ENCODE results near the gene IGDCC3. TPM values are rescaled to one million over a fixed set of nuclear protein-coding genes. Genes with fewer than 3 reads are reported as not detected.

Gene IGDCC3
- total and polyA plus RNA-seq, 2 of the 8 experiments (the other 6 are each of a cell fraction or from before 2014, with no cell fraction given): 26.8 to 45.7 TPM

DNA sequence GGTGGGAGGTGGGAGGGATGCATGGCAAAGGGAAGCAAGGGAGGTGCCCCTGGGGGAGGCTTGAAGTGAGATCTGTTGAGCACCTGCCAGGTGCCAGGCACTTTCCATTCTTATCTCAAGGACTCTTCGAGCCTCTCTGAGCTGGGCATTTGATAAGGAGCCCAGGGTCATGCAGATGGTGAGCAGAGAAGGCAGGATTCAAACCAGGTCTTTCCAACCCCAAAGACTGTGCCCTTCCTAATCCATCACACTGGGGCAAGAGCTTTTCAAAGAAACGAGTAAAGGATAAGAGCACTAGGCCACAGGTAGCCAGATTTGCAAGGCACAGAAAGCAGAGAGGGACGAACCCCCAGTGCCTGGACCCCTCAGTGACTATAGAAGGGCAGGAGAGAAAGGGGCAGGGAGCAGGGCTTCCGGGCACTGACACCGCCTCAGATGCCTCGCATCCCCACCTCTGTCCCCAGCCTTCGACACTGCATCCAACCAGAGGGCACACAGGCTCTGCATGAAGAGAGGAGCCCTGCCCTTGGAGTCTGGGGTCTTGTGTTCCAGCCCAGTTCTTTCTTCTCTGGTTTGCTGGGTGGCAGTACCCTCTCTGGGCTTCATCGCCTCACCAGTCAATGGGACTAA lies 23.9 kb upstream of the IGDCC3 start:
- H2BK15ac ChIP-seq (ENCODE audit: low read length): peak overlapping the region; percentile 49; the same call in 1 of the 2 replicates
- FAIRE-seq (no peak), DNase-seq (ENCODE audit: low read depth in 1 of 2, low spot score in 2 of 2) (no peak)
- no peak overlapping the region for H2AFZ ChIP-seq (ENCODE audit: low read length)
- peak overlapping the region in 1 of 2 experiments; percentile 15; a peak in 2 of 4 replicates for H3K4me2 ChIP-seq (ENCODE audit: insufficient read depth in 1 of 2, low read depth in 2 of 2, low read length in 2 of 2)
- no peaks in the 10 kb centered on the region for H3K79me2 ChIP-seq (ENCODE audit: control insufficient read depth in 1 of 2, insufficient read depth in 2 of 2, low read length in 2 of 2)
- H3K14ac ChIP-seq (ENCODE audit: insufficient read length): no peak overlapping the region
- H2BK120ac ChIP-seq (replicated peaks; ENCODE audit: low read depth, low read length): no peak overlapping the region
- H3K23ac ChIP-seq (ENCODE audit: insufficient read length): no peak overlapping the region
- H2BK12ac ChIP-seq (ENCODE audit: low read depth, low read length): peak overlapping the region; percentile 3; the same call in 1 of the 2 replicates
- H4K20me1 ChIP-seq (replicated peaks in 1 of 2; ENCODE audit: control insufficient read depth in 1 of 2, insufficient read depth in 2 of 2, low read length in 2 of 2): peaks cover 0 to 4% of the 10 kb centered on the region in 2 experiments
- peak overlapping the region; percentile 26; the same call in 1 of the 2 replicates for H3K18ac ChIP-seq (ENCODE audit: extremely low read depth, low read length)
- H3K9ac ChIP-seq (replicated peaks in 1 of 4; ENCODE audit: extremely low read depth in 1 of 4, low read depth in 3 of 4, low read length in 3 of 4): no peak overlapping the region
- TF ChIP-seq GTF2F1 (IDR thresholded peaks at IDR 0.05; ENCODE audit: borderline replicate concordance, low read depth, low read length) (no peak), EZH2 (IDR thresholded peaks at IDR 0.05; ENCODE audit: low read depth, low read length, severe bottlenecking) (peak; percentile 7), RFX5 (IDR thresholded peaks at IDR 0.05; ENCODE audit: borderline replicate concordance, low read depth, low read length) (no peak), TAF1 (IDR thresholded peaks at IDR 0.05; ENCODE audit: low read depth, low read length) (0 out of 2 replicates have a peak, but pooled peaks have one; percentile 19)
- H3K27me3 ChIP-seq (replicated peaks in 1 of 4; ENCODE audit: control insufficient read depth in 3 of 4, extremely low read depth in 1 of 4, insufficient read depth in 3 of 4, low read length in 3 of 4): peaks cover 6 to 16% (median 12%) of the 10 kb centered on the region in 4 experiments
- H4K8ac ChIP-seq (ENCODE audit: extremely low read depth, insufficient read depth, low read length): no peak overlapping the region
- H3K23me2 ChIP-seq (ENCODE audit: low read depth, low read length): peaks cover 1% of the 10 kb centered on the region
- WGBS, 2 experiments (ENCODE audit: extremely low coverage in 1 of 2, insufficient coverage in 1 of 2, insufficient read length in 1 of 2, insufficient replicate concordance in 2 of 2, low coverage in 1 of 2, low lambda C conversion rate in 2 of 2, missing lambda C conversion rate in 1 of 2): 89% methylated on average over 7 of the region's 8 CpGs; no CpG with 5 or more reads in 1 of the 2 experiments
- H2BK5ac ChIP-seq (ENCODE audit: low read depth, low read length): no peak overlapping the region
- no peaks in the 10 kb centered on the region; a peak in 1 of 8 replicates for H3K36me3 ChIP-seq (ENCODE audit: control insufficient read depth in 2 of 4, insufficient read depth in 4 of 4, low read length in 3 of 4)
- POLR2A ChIA-PET (ENCODE audit: partially characterized antibody): interaction anchor here (0.6 to 15.2 kb wide), 10 partner anchors 8 to 468 kb away, joined by 3 to 229 read pairs (median 3); partner anchors contain the start of genes DPP8, HACD3, IGDCC4 and RAB11A
- H2AK5ac ChIP-seq (ENCODE audit: low read depth, low read length): peak overlapping the region; percentile 1; the same call in 1 of the 2 replicates
- no peaks in the 10 kb centered on the region for H3K9me3 ChIP-seq (ENCODE audit: insufficient read depth in 2 of 2, low read depth in 1 of 2, low read length in 1 of 2)
- H3K4me3 ChIP-seq (ENCODE audit: extremely low read depth in 1 of 4, insufficient read depth in 2 of 4, low read depth in 3 of 4, low read length in 4 of 4): no peak overlapping the region
- H4K91ac ChIP-seq (replicated peaks; ENCODE audit: insufficient read length, low read length): no peak overlapping the region
- H4K5ac ChIP-seq (ENCODE audit: insufficient read length, low read depth, low read length): no peak overlapping the region
- H2BK20ac ChIP-seq (ENCODE audit: low read length): 0 out of 2 replicates have a peak overlapping the region, but pooled peaks have one; percentile 23
- H3K56ac ChIP-seq (replicated peaks; ENCODE audit: insufficient read length, low read depth, low read length): no peak overlapping the region
- no peak overlapping the region for H3K27ac ChIP-seq (ENCODE audit: low read depth, low read length)
- H3K4ac ChIP-seq (replicated peaks; ENCODE audit: insufficient read length, low read depth, low read length): no peak overlapping the region
- H3K79me1 ChIP-seq (ENCODE audit: low read depth, low read length): no peaks in the 10 kb centered on the region
- H3K4me1 ChIP-seq (replicated peaks in 1 of 4; ENCODE audit: control insufficient read depth in 3 of 4, insufficient read depth in 4 of 4, low read length in 3 of 4): peaks cover 7 to 26% (median 19%) of the 10 kb centered on the region in 4 experiments
- CTCF ChIA-PET (ENCODE audit: partially characterized antibody): interaction anchor here (0.6 to 6.9 kb wide), 29 partner anchors 14 to 306 kb away, joined by 3 to 180 read pairs (median 6); partner anchors contain the start of genes DPP8, IGDCC3, IGDCC4 and RNU5B-1

All from H1 (cell line).